Breast epithelium (tissue), 3 donors: ENCODE results near the gene GPC3.

Experiments
- POLR2A ChIP-seq: fragments of 450-650 bp; IDR thresholded peaks from one replicate; pipeline ENCODE4 v1.6.1; 2016; ENCODE audit warnings: antibody characterized with exemption, mild to moderate bottlenecking, moderate library complexity
- TF ChIP-seq, protein P1 (sequence below), 3 donors: fragments of 450-650 bp; IDR thresholded peaks; one replicate each; pipeline ENCODE4 v1.5.1; 2016 to 2017; ENCODE audit warnings: antibody characterized with exemption in 3 of 3, mild to moderate bottlenecking in 3 of 3, moderate library complexity in 3 of 3

DNA sequence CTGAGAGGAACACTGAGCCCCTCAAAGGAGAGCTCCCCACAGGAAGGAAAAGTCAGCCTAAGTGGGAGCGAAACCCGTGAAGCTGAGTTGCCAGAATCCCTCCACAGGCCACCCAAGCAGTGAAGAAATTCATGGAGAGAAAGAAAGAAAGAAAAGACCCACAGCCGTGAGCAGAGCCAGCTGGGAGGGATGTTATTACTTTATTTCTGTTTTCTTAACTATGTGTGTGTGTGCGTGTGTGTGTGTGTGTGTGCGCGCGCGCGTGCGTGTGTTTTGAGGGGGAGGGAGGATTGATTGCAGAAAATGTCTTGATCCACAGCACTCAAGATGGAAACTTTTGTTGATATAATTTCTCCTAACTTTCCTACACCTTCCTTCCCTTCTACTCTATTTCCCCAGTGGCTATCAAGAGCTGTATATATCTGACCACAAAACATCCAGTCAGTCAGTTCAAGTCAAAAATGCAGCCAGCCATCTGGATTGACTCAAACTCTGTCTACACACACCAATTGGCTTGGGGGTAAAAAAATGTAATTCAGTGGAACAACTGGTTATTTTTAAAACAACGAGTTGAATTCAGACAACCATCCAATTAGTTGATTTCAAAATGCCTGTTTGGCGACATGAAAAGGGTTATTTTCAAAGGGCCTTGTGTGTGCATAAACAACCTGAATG is 13.8 kb upstream of the GPC3 start:
- TF ChIP-seq, protein P1, sequence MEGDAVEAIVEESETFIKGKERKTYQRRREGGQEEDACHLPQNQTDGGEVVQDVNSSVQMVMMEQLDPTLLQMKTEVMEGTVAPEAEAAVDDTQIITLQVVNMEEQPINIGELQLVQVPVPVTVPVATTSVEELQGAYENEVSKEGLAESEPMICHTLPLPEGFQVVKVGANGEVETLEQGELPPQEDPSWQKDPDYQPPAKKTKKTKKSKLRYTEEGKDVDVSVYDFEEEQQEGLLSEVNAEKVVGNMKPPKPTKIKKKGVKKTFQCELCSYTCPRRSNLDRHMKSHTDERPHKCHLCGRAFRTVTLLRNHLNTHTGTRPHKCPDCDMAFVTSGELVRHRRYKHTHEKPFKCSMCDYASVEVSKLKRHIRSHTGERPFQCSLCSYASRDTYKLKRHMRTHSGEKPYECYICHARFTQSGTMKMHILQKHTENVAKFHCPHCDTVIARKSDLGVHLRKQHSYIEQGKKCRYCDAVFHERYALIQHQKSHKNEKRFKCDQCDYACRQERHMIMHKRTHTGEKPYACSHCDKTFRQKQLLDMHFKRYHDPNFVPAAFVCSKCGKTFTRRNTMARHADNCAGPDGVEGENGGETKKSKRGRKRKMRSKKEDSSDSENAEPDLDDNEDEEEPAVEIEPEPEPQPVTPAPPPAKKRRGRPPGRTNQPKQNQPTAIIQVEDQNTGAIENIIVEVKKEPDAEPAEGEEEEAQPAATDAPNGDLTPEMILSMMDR (IDR thresholded peaks at IDR 0.05) = no peak
- no peak for TF ChIP-seq POLR2A
